G401.6 (cell line): ENCODE results near the gene RPL34.
"Not testable (repeated sequence)": the region's sequence is repeated elsewhere in the genome, so short reads cannot be mapped to it uniquely, and the experiment has no call there.

Experiments used
- FAIRE-seq: peaks from 2 replicates; lab custom pipeline; 2012; peaks lifted over from hg19 to GRCh38; lab: Jason Lieb, UNC

Gene RPL34

DNA sequence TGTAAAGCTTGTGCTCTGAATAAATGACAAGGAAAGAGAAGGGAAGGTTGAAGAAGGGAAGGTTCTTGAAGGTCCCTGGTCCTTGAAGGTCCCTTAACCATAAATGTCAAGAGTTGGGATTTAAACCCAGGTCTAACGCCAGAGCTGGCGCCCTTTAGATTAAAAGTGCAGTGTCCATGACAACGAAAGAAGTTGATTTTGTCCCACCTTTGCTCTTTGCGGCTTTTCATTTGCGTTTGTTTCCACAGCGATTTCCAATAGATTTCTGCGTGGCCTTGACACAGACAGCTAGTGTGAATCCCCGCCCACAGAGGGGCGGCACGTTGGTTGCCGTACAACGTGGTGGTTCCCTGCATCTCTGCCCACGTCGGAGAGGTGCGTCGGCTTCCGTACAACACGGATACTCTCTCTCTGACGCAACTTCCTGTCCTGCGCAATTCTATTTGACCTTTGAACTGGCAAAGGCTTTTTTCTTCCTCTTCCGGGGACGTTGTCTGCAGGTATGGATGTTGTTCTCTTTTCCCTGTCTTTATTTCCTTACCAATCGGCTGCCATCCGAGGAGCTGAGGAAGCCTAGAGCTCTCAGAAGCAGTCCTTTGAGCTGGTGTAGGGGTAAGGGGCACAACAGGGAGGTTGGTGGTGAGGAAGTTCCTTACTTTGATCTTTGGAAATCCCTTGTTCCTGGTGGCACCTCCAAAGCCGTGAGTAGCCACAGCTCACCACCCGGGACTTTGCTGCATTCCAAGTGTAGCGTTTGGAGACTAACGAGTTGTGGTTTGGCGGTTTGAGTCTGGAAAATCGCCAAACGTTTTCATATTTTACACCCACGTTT lies at the start of gene RPL34:
TSS of gene RPL34 (plus strand) at position 476 of the 832 bp plus-strand sequence. CDS start 1,384 bp downstream, outside the sequence.
- FAIRE-seq = peak; percentile 98

DNA sequence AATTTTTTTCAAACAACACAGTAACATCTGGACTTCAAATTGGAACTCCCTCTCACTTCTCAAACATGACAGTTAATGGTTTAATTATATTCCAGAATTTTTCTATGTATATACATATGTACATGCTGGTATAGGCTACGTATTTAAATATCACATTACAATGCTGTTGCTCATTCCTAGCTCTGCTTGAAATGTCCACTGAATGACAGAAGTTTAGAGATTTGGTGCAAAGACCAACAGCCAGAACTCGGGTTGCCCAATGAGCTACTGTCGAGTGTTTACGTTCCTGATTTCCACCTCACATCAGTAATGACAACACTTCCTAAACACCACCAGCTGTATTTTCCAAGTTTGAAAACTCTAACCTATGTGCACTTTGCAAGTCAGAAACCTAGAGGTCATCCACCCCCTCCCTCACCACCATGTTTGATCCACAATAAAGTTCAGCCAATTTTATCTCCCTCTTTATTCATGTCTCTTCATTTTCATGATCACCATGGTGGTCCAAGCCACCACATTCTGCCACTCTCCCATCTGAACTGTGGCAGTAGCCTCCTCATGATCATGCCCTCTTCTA lies 49.3 kb upstream of the RPL34 start:
- FAIRE-seq = no peak

DNA sequence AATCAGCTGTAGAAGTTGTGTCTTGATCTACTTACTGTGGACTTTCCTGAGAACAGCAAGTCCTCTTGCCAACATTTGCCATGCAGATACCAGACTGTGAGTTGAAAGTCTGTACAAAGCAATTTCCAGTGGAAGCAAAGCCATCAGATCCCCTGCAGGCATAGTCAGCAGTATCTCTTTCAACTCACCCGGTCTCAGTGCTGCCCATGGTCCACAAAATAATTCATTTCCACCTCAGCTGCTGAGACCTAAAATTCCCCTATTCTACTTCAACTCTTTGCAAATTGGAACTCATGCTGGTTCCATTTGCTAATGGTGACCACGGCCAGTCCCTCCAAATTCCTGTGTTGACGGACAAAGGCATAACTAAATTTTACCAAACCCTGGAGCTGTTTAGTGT lies 46.0 kb upstream of the RPL34 start:
- no peak for FAIRE-seq

DNA sequence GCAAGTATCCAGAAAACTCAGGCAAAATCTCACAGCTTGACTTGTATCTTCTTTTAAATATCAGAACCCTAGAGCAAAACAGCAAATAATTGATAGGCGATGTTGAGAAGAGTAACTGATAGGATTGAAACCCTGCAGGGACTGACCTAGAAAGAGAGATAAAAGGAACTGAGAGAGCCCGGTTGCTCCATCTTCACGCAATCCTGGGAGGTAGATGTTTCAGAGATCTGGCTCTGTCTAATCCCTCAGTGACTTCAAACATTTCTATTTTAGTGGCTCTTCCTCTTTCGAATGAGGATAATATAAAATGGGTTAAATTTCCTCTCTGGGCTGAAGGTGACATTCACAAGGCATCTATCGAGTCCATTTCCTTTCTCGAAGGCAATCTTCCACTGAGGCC lies 39.3 kb upstream of the RPL34 start:
- FAIRE-seq = no peak

DNA sequence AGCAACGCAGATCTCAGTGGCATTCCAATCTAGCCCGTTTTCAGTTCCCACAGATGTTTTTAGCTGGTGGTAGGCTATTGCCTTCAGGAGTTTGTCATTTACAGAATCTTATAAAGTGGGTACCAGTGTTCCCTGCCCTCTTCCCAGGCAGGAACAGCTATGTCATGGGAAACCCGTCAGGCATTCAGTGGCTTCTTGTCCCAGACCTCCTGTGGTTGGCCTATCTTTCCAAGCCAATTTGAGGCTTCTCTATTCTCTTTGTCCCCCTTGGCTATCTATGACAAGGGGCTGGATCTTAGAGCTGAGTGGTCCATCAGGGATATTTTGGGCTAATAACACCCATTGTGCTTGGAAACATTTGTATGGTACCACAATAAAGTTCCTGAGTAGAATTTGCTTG lies 33.6 kb upstream of the RPL34 start:
- no peak for FAIRE-seq

DNA sequence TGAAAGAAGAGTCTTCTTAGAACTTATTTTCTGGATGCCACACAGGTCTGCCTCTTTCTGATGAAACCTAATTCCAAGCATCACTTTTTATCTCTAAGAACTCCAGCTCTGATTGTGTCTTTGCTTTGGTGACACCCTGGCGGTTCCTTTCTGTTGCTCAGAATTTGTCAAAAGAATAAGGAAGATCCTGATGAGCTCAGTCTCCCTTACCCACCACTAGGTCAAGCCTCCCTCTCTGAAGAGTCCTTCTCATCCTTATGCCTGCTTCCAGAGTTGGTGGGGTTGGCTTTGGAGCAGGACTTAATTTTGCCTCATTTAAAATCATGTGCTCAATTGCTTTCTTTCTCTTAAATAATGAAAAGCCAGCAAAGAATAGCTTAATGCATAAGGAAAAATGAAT lies 31.5 kb upstream of the RPL34 start:
- FAIRE-seq = no peak

DNA sequence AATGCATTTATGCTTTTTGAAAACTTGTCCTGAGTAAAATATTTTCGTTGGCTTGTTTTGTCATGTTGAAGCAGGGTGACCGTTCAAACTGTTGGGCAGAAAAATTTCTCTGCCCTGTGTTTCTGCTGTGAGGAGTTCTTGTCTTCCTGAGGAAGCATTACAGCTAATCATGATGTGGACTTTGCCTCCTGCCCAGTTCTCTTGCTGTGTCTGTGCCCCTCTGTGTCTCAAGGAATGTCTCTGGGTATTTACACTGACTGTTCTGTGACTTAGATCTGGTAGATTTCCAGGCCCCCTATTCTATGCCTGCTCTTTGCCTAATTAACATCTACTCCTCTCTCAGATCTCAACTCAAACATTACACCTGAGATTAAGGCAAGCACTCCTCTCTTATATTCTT lies 30.4 kb upstream of the RPL34 start:
- FAIRE-seq = no peak

DNA sequence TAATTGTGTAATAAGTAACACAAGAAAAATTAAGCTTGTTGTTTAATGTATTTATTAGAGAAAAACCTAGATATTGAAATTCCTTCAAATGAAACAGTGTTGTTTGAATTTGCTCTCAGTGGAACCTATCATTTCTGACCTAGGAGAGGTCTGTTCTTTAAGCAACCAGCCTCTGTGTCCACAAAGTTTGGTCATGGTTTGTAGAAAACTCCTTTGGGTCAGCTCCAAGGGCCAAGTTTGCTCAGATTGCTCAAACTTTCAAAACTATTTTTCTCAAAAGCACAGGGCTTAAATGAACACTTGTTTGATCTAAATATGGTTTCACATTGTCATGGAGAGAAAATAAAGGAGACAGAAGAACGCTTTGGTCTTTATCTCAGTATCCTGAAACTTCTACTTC lies 29.6 kb upstream of the RPL34 start:
- FAIRE-seq = no peak

DNA sequence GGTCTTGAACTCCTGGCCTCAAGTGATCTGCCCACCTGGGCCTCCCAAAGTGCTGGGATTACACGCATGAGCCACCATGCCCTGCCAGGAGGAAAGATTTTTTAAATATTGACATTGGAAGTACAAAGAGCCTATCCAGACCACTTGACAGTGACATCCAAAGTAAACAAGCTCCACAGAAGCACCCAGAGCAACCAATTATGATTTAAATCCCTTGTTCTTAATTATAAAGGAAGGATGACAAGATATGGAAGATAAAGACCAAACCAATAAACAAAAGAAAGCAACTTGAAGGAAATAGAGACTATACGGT lies 27.7 kb upstream of the RPL34 start:
- FAIRE-seq = no peak

DNA sequence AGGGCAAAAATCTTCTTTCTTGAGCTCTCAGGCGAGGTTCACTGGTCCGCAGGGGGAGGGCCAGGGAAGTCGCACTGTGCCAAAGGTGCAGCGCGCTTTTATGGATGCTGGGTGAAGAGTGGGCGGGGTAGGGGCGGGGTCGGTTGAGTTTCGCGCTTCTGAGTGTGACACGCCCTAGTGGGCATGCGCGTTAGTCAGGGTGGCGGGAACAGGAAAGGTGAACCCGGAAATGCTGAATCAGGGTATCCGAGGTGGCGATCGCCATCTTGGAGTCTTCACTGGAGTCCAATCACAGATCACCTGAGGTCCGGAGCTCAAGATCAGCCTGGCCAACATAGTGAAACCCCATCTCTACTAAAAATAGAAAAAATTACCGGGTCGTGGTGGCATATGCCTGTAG lies 26.1 kb upstream of the RPL34 start:
- not testable (repeated sequence) for FAIRE-seq

DNA sequence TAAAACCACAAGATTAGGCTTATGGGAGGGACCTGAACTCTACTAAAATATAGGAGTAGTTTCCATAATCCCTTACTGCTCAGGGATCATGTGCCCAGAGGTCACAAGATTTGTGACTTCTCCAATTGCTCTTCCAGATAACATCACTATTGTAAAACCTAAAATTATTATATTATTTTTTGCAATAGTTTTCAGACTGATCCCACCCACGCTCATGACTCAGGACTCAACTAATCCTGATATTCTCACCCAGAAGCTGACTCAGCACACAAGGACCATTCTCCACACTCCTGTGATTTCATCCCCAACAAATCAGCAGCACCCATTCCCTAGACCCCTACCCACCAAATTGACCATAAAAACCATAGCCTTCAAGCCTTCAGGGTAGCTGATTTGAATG lies 24.0 kb upstream of the RPL34 start:
- no peak for FAIRE-seq

DNA sequence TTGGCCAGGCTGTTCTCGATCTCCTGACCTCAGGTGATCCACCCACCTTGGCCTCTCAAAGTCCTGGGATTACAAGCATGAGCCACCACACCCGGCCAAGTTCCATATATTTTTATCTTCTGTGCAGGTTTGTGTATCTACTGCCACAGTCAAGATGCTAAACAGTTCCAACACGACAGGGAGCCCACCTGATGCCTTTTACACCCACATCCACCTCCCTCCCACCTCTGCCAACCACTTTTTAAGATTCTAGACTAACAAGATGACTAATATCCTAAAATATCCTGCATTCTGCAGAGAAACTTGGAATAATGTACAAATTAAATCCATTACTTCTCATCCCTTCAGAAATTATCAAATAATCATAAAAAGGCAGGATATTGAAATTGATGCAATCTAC lies 19.3 kb upstream of the RPL34 start:
- FAIRE-seq = no peak

DNA sequence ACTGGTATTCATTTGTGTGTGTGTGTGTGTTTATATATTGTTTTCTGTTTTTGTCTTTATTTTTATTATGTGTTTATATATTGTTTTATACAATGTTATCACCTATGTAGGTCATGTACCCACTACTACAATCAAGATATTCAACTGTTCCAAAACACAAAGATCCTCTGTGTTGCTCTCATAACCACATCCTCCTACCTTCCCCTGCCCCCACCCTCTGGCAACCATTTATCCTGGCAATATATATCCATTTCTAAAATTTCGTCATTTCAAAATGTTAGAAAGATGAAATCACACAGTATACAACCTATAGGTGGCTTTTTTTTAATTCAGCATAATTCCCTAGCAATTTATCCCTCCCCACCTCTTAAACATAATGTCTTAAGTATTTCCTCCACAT lies 18.8 kb upstream of the RPL34 start:
- no peak for FAIRE-seq

DNA sequence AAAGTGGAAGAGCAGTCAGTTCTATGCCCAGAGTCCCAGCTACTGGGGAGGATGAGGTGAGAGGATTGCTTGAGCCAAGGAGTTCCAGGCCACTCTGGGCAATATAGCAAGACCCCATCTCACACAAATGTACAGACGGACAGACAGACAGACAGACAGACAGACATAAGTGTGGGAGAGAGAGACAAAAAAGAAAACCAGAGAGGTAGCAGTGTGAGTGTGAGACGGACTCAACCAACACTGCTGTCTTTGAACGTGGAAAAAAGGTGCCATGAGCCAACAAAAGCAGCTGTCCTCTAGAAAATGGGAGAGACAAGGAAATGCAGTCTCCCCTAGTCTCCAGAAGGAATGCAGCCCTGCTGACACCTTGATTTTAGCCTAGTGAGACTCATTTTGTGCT lies 18.2 kb upstream of the RPL34 start:
- FAIRE-seq = no peak

DNA sequence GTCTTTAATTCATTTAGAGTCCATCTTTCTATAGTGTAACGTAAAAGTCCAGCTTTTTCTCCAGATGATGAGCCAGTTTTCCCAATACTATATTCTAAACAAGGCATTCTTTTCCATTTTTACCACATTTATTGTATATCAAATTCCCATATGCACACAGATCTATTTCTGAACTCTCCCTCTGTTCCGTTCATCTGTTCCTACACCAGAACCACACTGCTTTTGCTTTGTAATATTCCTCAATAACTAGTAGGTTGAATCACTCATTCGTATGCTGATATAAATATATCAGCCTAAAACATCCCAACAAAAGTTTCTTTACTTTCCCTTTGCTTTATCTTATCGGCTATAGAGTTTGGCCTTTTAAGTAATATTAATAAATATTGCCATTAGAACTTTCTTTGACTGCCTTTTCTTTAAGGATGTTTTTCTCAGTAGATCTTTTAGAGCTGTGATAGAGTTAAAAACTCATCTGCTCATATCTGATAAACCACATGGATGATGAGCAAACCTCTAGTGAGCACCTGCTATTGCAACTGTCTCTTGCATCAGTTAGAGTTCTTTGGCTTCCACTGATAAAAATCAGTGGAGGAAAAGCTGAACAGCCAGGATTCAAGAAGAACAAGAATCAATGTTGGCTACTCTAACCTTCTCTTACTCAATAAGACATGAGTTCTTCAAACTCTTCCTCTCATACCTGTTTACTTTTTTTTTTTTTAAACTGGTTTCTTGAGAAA lies 13.1 kb upstream of the RPL34 start:
- no peak for FAIRE-seq

DNA sequence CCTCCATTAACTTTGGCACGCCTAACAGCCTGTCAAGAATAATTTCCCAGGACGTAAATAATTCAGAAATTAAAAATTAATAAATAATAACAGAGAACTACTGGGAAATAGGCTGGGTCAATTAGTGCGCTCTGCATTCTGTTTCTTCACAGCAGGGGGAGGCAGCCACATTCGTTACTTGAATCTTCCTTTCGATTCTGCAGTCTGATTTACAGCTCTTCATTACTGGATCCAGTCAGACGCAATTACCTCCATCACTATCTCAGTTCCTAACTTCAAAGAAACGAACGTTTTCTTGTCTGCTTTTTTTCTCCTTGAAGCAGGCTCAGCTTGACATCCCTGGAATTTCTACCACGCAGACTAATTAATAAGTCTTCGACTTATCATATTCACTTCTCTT lies 9.0 kb upstream of the RPL34 start:
- FAIRE-seq = no peak

DNA sequence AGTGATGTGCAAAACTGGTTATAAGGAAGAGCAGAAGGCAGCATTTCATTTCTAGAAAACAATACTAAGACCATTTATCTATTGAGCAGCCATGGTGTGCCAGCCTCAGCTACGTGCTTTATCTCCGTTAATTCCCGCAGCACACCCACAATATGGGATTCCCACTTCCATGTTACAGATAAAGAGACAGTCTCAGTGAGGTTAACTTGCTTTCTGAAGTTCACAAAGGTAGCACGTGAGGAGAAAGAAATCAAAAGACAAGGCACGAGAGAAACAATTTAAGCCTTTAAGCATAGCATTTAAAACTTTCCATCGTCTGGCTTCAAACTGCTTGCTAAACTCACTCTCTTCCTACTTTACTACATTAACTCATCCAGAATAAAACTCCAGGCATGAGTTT lies 8.0 kb upstream of the RPL34 start:
- FAIRE-seq = no peak

DNA sequence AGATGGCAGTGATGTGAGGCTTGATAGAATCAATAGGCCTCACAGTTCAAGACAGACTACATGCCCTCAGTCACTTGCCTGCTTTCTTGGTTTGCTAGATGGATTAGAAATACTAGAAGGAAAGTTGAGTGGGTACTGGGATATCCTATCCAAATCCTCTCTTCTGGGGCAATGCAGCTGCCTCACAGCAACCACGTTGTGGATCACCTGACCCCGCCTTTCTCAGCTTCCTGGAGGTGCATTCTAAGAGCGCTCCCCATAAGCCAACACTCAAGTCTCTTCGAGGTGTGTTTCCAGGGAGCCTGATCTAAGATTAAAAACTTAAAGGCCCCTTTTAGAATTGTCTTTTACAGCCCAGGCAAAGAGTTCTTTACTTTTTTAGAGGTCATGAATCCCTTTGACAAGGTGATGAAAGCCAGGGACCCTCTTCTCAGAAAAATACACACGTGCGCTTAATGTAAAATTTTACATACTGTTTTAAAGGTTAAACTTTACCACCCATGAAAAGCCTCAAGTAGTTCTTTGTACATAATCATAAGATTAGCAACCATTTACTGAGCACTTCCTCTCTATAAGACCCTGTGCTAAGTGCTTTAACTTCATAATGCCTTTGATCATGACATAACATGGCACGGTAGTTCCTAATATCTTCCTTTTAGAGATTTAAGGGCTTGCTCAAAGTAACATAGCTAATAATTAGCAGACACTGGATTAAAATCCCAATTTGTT lies 840 bp upstream of the RPL34 start:
- FAIRE-seq = no peak

DNA sequence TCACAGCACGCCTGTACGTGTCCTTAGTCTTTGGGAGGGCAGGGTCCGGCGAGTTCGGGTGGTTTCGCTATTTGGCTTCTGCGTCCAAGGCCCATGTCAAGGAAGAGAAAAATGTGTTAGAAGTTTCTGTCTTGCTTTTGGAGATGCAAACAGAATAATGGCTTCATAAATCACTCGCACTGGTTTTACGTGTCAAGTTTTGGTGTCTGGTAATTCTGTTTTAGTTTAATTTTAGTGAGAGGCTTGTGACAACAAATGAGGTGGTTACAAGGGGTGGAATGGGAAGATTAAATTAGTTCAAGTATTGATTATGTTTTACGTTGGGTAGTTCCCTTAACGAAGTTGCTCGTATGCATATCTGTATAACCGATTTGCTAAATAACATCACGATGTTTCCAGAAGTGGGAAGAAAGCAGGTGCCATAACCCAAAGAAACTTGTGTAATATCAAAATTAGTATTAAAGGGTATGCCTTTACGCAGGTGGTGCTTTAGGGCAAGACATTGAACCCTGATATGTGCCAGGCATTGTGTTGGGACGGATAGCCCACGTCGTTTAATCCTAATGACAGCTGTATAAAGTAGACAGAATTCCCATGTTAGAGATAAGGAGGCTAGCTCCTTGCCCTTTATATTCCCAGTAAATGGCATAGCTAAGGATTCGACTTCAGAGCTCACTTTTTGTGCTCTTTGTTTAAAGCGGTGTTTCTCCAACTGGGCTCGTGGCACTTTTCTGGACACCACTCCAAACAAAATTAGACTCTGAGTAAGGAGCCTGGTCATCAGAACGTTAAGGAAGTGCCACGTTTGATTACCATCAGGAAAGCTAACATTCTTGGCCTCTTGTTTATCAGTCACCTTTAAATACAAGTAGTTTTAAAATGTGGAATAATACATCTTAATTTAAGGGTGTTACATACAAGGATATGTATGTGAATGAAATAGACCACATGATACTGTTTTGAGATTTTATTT lies 843 bp downstream of the RPL34 start:
- no peak for FAIRE-seq

DNA sequence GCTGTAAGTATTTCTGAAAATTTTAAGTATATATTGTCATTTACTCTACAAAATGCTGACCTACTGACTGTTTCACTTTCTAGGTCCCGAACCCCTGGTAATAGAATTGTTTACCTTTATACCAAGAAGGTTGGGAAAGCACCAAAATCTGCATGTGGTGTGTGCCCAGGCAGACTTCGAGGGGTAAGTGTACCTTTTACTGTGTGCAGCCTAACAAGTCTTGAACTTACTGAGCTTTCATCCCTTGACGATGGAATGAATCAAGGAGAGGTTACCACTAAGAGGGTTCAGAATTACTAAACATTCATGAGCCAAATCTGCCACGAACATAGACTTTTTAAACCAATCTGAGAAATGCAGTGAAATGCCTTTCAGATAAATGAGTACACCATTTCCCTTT lies 1.6 kb downstream of the RPL34 start:
- no peak for FAIRE-seq

DNA sequence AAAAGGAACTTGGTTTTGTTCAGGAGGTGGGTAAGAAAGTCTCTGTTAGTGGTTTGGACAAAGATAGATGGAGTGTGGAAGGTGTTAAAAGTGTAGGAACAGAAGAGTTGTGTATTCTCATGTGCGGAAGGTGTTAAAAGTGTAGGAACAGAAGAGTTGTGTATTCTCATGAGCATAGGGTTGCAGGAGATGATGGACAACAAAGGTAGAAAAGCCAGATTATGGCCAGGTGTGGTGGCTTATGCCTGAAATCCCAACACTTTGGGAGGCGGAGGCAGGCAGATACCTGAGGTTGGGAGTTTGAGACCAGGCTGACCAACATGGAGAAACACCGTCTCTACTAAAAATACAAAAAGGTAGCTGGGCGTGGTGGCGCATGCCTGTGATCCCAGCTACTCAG lies 2.5 kb downstream of the RPL34 start:
- FAIRE-seq = no peak
